Lung (tissue), 12 donors: ENCODE data around the gene IFIT2. TPM values are rescaled to one million over a fixed set of nuclear protein-coding genes. Genes with fewer than 3 reads are reported as not detected.

Source experiments
- ATAC-seq: fragments of 200-7000 bp; cut with Tn5 transposase; one replicate; pipeline ENCODE4 v1.9.1; 2020; ENCODE audit warnings: moderate number of reproducible peaks; ENCODE audit not compliant: insufficient read depth, low FRiP score
- DNase-seq, 3 donors: peaks; one replicate each; pipeline ENCODE4 v3.0.0-alpha.2; 2013 to 2017
- H3K27ac ChIP-seq, 2 donors: one replicate each; pipeline ENCODE4 v1.5.1; 2013; ENCODE audit warnings: mild to moderate bottlenecking in 2 of 2, moderate library complexity in 2 of 2, control low read depth in 1 of 2, inconsistent platforms in 1 of 2, low read depth in 1 of 2, low read length in 1 of 2
- H3K27me3 ChIP-seq, 3 donors: one replicate each; pipeline ENCODE4 v1.5.1; 2013; ENCODE audit warnings: low read length in 2 of 3; ENCODE audit not compliant: control insufficient read depth in 3 of 3, insufficient read depth in 3 of 3
- H3K36me3 ChIP-seq, 4 donors: one replicate each; pipeline ENCODE4 v1.5.1; 2013; ENCODE audit warnings: low read length in 4 of 4, mild to moderate bottlenecking in 1 of 4, moderate library complexity in 1 of 4; ENCODE audit not compliant: control insufficient read depth in 4 of 4, insufficient read depth in 4 of 4
- H3K4me1 ChIP-seq, 5 donors: one replicate each; pipeline ENCODE4 v1.5.1; 2013; ENCODE audit warnings: low read length in 5 of 5, mild to moderate bottlenecking in 2 of 5, moderate library complexity in 1 of 5; ENCODE audit not compliant: control insufficient read depth in 5 of 5, insufficient read depth in 5 of 5
- H3K4me3 ChIP-seq: one replicate; pipeline ENCODE4 v1.5.1; 2013; ENCODE audit warnings: mild to moderate bottlenecking, control low read depth, moderate library complexity
- H3K9ac ChIP-seq, 2 donors: one replicate each; pipeline ENCODE4 v1.5.1; 2013; ENCODE audit warnings: low read length in 2 of 2, control low read depth in 1 of 2; ENCODE audit not compliant: insufficient read depth in 1 of 2
- H3K9me3 ChIP-seq, 4 donors: one replicate each; pipeline ENCODE4 v1.5.1; 2013; ENCODE audit warnings: low read length in 3 of 4, mild to moderate bottlenecking in 1 of 4, moderate library complexity in 1 of 4; ENCODE audit not compliant: control insufficient read depth in 4 of 4, insufficient read depth in 3 of 4
- WGBS, 2 donors: extraction: QIAGEN DNeasy Blood & Tissue Kit; methylation state at CpG; one replicate each; pipeline ENCODE4 v1.1.7; 2013; 5-methylcytosine and 5-hydroxymethylcytosine counted together
- polyA plus RNA-seq, 2 donors: library from polyadenylated mRNA; stranded (reverse); fragments of 200-250 nt; gene quantifications; one replicate each; pipeline ENCODE4 v1.2.1, GENCODE V29; 2013
- total RNA-seq, 2 donors: library from RNA; depleted of rRNA in 1 of 2; stranded (reverse); fragments of >200 nt in 1 of 2; gene quantifications; one replicate each; pipeline ENCODE4 v1.2.1, GENCODE V29; 2014 to 2021
- TF ChIP-seq, protein P1 (sequence below): IDR thresholded peaks from 2 replicates; pipeline ENCODE4 v1.5.1; 2012; ENCODE audit warnings: mild to moderate bottlenecking; ENCODE audit errors: control extremely low read depth, extremely low read depth
- donor health status: control.
- donor health status: control.
- donor health status: Bipolar disorder and iron deficiency.
- donor health status: healthy.
- donor health status: DM: yes; HTN: yes; CAD: no.

The IFIT2 gene
- total and polyA plus RNA-seq, 4 donors, result 8.1 to 17.8 (median 14.1) TPM

DNA sequence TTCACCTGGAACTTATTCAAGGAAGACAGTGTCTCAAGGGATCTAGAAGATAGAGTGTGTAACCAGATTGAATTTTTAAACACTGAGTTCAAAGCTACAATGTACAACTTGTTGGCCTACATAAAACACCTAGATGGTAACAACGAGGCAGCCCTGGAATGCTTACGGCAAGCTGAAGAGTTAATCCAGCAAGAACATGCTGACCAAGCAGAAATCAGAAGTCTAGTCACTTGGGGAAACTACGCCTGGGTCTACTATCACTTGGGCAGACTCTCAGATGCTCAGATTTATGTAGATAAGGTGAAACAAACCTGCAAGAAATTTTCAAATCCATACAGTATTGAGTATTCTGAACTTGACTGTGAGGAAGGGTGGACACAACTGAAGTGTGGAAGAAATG is 36.9 kb downstream of the IFIT2 start:
- H3K9ac ChIP-seq, result no peak overlapping the region
- DNase-seq (no peak), ATAC-seq (no peak)
- H3K4me3 ChIP-seq, result no peak overlapping the region
- no peaks in the 10 kb centered on the region for H3K27me3 ChIP-seq
- peaks cover 5 to 21% (median 6%) of the 10 kb centered on the region in 5 donors for H3K4me1 ChIP-seq
- peaks cover 13 to 25% (median 17%) of the 10 kb centered on the region in 4 donors for H3K36me3 ChIP-seq
- no peaks in the 10 kb centered on the region for H3K9me3 ChIP-seq
- no peak overlapping the region for H3K27ac ChIP-seq
- TF ChIP-seq, protein P1, sequence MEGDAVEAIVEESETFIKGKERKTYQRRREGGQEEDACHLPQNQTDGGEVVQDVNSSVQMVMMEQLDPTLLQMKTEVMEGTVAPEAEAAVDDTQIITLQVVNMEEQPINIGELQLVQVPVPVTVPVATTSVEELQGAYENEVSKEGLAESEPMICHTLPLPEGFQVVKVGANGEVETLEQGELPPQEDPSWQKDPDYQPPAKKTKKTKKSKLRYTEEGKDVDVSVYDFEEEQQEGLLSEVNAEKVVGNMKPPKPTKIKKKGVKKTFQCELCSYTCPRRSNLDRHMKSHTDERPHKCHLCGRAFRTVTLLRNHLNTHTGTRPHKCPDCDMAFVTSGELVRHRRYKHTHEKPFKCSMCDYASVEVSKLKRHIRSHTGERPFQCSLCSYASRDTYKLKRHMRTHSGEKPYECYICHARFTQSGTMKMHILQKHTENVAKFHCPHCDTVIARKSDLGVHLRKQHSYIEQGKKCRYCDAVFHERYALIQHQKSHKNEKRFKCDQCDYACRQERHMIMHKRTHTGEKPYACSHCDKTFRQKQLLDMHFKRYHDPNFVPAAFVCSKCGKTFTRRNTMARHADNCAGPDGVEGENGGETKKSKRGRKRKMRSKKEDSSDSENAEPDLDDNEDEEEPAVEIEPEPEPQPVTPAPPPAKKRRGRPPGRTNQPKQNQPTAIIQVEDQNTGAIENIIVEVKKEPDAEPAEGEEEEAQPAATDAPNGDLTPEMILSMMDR, result no peak
- 97% methylated on average over 3 of the region's 3 CpGs for WGBS, 2 donors

DNA sequence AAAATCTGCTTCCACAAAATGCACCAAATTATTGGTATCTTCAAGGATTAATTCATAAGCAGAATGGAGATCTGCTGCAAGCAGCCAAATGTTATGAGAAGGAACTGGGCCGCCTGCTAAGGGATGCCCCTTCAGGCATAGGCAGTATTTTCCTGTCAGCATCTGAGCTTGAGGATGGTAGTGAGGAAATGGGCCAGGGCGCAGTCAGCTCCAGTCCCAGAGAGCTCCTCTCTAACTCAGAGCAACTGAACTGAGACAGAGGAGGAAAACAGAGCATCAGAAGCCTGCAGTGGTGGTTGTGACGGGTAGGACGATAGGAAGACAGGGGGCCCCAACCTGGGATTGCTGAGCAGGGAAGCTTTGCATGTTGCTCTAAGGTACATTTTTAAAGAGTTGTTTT is 38.0 kb downstream of the IFIT2 start:
- Histone ChIP-seq H3K36me3 (peaks cover 13 to 25% (median 17%) of the 10 kb centered on the region in 4 donors), H3K4me3 (no peak overlapping the region), H3K27ac (no peak overlapping the region), H3K9me3 (no peaks in the 10 kb centered on the region), H3K9ac (no peak overlapping the region), H3K4me1 (peaks cover 0 to 16% (median 0%) of the 10 kb centered on the region in 5 donors), H3K27me3 (no peaks in the 10 kb centered on the region)
- DNase-seq, result no peak
- TF ChIP-seq, protein P1, result no peak
- 90 to 98% methylated on average over 4 of the region's 4 CpGs for WGBS, 2 donors
- no peak for ATAC-seq

- WGBS, 2 donors, result 93 to 96% methylated on average over 3 of the region's 3 CpGs
- H3K4me3 ChIP-seq, result no peak overlapping the region
- peaks cover 3 to 9% (median 7%) of the 10 kb centered on the region in 5 donors for H3K4me1 ChIP-seq
- H3K9ac ChIP-seq, result no peak overlapping the region
- no peak overlapping the region for H3K27ac ChIP-seq
- DNase-seq, result no peak
- no peaks in the 10 kb centered on the region for H3K27me3 ChIP-seq
- peaks cover 13 to 25% (median 17%) of the 10 kb centered on the region in 4 donors for H3K36me3 ChIP-seq
- ATAC-seq, result no peak
- no peaks in the 10 kb centered on the region for H3K9me3 ChIP-seq
- TF ChIP-seq, protein P1, result no peak
Observed at GRCh38 chr10:89341649-89342048, 39.8 kb downstream of the IFIT2 start.

DNA sequence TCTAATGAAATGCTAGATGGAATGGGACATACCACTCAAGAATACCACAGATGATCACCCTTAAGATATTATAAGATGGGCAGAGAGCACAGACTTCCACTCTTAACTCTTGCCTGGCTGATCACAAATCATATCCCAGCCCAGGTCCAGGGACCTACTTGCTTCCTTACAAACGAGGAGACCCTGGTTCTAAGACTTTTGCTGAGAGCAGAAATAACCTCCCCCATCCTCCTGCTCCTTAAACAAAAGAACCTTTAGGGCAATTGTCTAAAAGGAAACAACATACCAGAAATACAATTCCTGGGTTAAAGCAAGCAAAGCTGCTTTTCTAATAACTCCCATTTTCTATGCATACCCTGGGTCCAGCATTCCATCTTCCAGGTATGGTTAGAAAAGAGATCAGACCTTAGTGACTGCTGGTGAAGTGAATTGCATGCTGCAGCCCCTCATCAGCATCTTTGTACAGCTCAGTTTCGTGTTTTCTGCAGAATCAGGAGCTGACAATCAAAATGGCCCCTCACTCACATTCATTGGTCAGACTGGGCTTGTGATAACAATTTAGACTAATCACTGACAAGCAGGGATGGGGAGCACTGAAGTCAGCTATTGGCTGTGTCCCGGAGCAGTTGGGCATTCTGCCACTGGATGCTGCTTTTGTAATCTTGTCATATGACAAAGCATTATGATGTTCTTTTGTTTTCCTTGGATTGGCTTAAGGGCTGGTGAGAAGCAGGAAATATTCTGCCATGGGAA is 40.5 kb downstream of the IFIT2 start:
- Histone ChIP-seq H3K4me3 (no peak overlapping the region), H3K9me3 (no peaks in the 10 kb centered on the region), H3K4me1 (peaks cover 4 to 9% (median 9%) of the 10 kb centered on the region in 5 donors), H3K36me3 (peaks cover 13 to 23% (median 17%) of the 10 kb centered on the region in 4 donors), H3K9ac (no peak overlapping the region), H3K27me3 (no peaks in the 10 kb centered on the region), H3K27ac (no peak overlapping the region)
- peak in 2 of 3 donors; percentile 40 to 59 for DNase-seq
- WGBS, 2 donors, result 68 to 74% methylated on average over 3 of the region's 3 CpGs
- TF ChIP-seq, protein P1, result no peak
- ATAC-seq, result no peak
